Measurements from ENCODE around the gene ZNF827.

Gene ZNF827

GRCh38 chr4:145808848-145809512, 129.6 kb downstream of the ZNF827 start:
- in situ Hi-C loops (cut with HindIII; ENCODE audit: low sequenced_read_pairs): no loop called here

DNA sequence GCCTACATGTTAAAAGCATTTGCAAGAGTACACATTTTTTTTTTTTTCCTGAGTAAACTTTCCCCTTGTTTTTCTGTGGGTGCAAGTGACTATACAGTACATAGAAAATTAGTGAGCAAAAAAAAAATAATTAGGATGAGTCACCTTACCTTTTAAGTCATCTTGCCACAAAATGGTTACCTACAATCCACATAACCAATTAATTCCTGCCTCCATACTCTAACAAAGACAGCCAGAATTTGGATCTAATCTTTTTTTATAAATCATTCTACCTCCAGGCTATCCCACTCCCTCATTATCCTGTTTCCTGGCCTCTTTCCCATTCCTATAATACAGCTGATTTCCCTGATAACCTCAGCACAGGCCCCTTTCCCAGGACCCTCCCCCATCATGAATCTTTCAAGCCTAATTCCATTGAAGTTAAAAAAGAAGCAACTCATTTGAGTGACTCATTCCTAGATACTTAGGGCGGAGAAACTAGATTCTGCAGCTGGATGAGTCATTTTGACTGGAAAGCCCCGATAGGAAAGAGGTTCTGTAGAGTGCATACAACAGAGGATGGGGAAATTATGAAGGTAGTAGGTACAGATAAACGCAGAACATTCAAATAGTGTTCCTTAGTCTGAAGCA, 130.5 kb downstream of the ZNF827 start:
- in situ Hi-C loops (cut with HindIII; ENCODE audit: low sequenced_read_pairs): no loop called here

GRCh38 chr4:145805490-145805889, 133.1 kb downstream of the ZNF827 start:
- in situ Hi-C loops (cut with HindIII; ENCODE audit: low sequenced_read_pairs): no loop called here

DNA sequence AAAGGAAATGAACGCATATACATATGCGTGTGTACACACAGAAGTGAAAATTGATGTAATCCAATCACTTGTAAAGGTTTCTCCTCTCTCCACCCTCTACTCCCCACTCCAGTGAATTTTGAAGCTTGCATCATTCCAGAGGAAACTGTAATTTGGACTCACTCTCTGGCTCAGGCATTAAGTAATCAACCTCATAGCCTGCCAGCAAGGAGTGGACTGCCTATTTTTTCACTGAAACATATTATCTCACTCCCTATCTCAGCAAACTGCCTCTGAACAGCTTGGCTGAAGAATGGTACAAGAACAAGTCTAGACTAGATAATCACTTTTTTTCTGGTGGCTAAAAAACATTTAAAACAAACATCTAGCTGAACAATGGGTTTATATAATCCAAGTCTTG, 134.5 kb downstream of the ZNF827 start:
- in situ Hi-C loops (cut with HindIII; ENCODE audit: low sequenced_read_pairs): no loop called here

- in situ Hi-C loops (cut with HindIII; ENCODE audit: low sequenced_read_pairs): no loop called here
Measured at GRCh38 chr4:145799223-145799622, 139.4 kb downstream of the ZNF827 start.

- in situ Hi-C loops (cut with HindIII; ENCODE audit: low sequenced_read_pairs): no loop called here
Measured at GRCh38 chr4:145797278-145797677, 141.3 kb downstream of the ZNF827 start.

- in situ Hi-C loops (cut with HindIII; ENCODE audit: low sequenced_read_pairs): no loop called here
Measured at GRCh38 chr4:145796346-145796745, 142.3 kb downstream of the ZNF827 start.

GRCh38 chr4:145795521-145795920, 143.1 kb downstream of the ZNF827 start:
- in situ Hi-C loops (cut with HindIII; ENCODE audit: low sequenced_read_pairs): no loop called here

DNA sequence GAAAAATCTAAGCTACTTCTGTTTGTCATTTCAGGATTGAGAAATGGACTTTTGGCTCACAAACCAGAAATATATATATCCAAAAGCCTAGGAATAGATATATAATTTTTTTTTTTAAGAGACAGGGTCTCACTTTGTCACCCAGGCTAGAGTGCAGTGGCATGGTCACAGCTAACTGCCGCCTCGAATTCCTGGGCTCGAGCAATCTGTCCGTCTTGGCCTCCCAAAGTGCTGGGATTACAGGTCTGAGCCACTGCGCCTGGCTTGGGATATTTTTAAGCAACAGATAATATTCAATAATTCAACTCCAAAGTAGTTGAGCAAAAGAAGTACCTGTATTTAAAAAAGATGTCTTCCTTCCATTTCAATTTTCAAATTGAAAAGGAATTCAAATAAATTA, 146.2 kb downstream of the ZNF827 start:
- in situ Hi-C loops (cut with HindIII; ENCODE audit: low sequenced_read_pairs): no loop called here

- in situ Hi-C loops (cut with HindIII; ENCODE audit: low sequenced_read_pairs): no loop called here
Measured at GRCh38 chr4:145791988-145792387, 146.6 kb downstream of the ZNF827 start.

DNA sequence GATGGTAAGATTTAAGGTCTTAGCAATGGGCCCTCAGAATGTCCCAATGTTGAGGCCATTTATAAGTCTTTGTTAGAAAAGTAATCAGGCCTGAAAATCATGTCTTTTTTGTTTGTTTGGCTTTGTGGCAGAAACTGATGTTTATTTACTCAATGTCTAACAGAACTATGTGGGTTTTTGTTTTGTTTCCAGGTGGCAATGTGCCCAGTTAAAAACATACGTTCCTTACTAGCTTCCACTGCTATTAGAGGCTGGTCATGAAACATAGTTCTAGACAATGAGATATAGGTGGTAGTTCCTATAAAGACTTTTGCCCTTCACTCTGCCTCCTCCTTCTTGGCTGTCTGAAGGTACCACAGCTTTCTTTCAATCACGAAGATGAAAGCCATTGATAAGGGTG, 149.9 kb downstream of the ZNF827 start:
- in situ Hi-C loops (cut with HindIII; ENCODE audit: low sequenced_read_pairs): no loop called here

- in situ Hi-C loops (cut with HindIII; ENCODE audit: low sequenced_read_pairs): no loop called here
Measured at GRCh38 chr4:145786830-145787229, 151.8 kb downstream of the ZNF827 start.

DNA sequence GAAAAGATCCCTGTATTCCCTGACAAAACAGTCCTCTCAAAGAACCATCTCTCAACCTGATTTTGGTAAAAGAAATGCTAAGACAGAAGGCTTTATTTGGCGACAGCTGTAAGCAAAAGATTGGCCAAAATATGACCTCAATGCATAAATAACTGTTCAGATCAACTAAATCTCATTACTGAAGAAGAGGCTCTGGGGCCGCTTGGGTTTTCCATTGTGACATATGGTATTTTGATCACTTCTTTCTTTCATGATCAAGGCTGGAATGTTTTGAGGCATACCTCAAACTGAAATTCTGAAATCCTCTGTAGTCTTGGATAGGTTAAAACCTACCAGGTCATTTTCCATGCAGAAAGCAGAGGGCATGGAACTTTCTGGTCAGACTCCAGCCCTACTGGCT, 152.4 kb downstream of the ZNF827 start:
- in situ Hi-C loops (cut with HindIII; ENCODE audit: low sequenced_read_pairs): no loop called here

DNA sequence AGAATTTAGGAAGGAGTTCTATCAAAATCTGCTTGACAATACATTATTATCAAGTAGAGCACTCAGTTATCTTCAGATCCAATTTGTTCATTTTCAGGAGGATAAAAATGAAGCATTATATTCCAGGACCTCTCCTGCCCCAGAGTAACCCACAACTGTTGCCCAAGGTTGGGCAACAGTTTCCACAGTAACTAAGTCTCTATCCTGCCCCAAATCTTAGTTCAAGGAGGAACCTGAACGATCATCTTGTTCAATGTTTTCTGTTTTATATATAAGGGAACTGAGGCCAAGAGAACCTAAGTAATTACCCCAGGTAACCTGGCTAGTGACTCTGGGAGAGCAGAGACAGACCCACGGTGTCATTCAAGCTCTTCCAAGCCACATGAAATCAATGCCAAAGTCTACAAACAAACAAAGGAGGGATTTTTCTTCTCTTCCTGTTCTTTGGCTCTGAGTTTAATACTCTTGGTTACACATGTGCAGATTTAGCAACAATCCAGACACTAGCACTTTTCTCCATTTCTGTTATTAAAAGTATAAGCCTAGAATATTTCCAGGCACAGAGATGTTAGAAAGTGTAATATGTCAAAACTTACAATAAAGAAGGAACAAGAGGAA, 153.1 kb downstream of the ZNF827 start:
- in situ Hi-C loops (cut with HindIII; ENCODE audit: low sequenced_read_pairs): no loop called here

- in situ Hi-C loops (cut with HindIII; ENCODE audit: low sequenced_read_pairs): no loop called here
Measured at GRCh38 chr4:145784036-145784435, 154.6 kb downstream of the ZNF827 start.

DNA sequence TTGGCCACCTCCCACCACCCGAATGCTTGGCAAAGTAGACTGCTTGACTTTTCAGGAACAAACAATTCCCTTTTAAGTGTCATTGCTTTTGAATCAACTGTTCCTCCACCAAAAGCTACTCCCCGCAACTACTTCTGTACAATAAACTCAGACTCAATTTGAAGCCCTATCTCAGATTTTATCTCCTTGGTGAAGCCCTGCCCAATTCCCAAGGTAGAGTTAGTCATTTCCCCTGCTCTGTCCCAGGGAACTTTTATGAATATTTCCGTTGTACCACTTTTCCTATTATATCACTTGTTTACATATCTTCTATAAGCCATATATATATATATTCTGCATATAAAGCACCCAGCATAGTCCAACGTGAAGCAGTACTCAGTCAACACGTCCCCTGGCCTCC, 155.9 kb downstream of the ZNF827 start:
- in situ Hi-C loops (cut with HindIII; ENCODE audit: low sequenced_read_pairs): no loop called here

DNA sequence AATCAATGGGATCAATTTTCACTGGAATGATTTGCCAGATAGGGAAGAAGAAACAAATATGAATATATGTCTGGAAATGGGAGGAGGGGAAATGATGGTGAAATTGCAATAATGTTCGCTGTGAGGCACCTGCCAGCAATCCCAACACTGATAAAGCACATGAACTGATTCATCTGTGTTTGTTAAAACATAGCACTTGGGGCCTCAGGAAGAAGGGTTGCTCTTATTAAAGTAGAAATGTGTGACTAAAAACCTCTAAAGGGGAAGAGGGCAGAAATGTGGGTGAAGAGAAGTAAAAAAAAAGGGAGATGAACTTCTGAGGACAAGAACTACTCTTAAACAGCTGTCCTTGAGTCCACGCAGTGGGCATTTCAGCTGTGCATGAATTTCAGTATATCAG, 157.3 kb downstream of the ZNF827 start:
- in situ Hi-C loops (cut with HindIII; ENCODE audit: low sequenced_read_pairs): no loop called here

DNA sequence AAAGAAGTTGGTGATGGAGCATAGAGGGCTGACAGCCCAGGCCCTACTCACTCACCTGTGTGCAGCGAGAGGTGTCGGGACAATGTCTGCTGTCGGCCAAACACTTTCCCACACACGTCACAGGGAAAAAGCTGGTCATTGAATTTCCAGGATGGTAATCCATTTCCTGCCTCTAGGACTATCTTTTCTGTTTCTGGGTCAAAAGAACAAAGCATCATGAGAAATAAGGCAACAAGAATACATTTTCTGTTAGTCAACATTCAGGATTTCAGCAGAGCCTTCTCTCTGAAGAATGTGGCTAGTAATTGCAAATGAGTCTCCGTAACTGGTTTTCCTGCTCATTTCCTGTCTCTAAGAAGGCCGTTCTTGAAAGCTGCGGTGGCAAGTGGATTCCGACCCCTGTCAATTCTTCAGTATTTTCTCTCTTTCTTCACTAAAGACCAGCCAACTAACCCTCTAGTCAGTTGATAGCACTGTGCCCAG, 159.3 kb downstream of the ZNF827 start:
- in situ Hi-C loops (cut with HindIII; ENCODE audit: low sequenced_read_pairs): no loop called here

DNA sequence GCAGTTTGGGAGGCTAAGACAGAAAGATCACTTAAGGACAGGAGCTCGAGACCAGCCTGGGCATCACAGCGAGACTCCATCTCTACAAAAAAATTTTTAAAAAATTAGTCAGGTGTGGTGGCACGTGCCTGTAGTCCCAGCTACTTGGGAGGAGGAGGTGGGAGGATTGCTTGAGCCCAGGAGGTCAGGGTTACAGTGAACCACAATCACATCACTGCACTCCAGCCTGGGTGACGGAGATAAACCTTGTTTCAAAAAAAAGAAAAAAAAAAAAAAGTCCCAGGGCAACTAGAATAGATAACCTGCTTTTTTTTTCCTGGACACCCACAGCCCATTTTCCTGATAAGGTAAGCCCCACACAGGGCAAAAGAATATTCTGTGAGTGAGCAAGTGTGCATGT, 162.4 kb downstream of the ZNF827 start:
- in situ Hi-C loops (cut with HindIII; ENCODE audit: low sequenced_read_pairs): no loop called here

GRCh38 chr4:145775406-145775805, 163.2 kb downstream of the ZNF827 start:
- in situ Hi-C loops (cut with HindIII; ENCODE audit: low sequenced_read_pairs): no loop called here

GRCh38 chr4:145774473-145774872, 164.2 kb downstream of the ZNF827 start:
- in situ Hi-C loops (cut with HindIII; ENCODE audit: low sequenced_read_pairs): no loop called here

DNA sequence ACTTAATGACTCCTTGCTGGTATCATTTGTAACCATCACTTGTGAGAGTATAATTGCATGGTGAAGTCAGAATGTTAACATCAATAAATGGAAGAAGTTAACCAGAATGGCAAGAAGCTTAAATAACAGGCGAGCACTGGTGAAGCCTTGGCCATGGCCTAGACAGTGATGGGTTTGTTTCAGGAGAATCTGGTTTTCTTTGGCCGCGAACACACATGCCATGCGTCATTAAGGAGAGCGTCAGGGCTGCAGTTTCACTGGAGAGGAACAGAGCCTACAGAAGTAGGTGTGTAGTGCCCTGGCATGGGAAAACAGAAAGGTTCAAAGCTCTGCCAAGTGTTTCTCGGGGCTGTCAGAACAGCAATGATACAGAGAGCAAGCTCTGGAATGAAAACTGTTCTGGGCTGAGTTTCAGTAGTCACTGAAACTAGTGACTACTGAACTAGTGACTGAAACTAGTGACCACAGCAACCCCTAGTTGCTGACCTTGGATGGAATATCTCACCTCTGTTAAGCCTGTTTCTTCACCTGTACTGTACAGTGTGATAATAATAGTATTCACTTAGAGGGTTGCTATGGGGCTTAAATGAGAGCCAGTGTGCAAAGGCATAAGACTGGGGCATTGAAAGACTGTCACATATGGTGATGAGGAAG, 164.9 kb downstream of the ZNF827 start:
- in situ Hi-C loops (cut with HindIII; ENCODE audit: low sequenced_read_pairs): no loop called here

Data from endothelial cell of hepatic sinusoid (primary cell).